ENCODE measurements around the gene COLGALT1.

DNA sequence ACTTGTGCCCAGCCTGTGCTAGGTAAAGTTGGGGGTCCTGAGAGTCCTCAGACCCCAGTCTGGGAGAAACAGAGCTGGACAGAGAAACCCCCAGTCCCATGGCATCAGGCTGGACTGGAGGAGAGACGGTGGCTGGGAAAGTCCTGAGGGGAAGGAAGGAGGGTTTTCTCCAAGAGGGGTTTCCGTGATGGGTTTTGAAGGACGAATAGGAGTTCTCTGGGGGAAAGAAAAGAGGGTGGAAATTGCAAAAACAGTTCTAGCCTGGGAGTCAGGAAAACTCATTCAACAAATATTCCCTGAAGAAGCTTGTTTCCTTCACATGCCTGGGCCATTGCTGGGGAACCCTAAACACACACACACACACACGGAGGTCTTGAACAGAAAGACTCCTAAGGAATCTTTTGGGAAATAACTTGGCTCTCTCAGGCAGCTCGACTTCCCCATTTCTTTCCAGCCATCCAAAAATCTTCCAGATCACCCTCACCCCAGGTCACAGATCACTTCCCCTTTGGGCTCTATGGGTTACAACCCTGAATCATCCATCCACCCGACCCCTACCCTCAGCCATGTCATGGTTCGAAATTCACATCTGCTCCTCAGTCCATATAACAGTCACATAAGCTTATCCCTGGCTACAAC, 47.5 kb downstream of the COLGALT1 start:
- TF ChIP-seq RXRA (IDR thresholded peaks at IDR 0.05) (no peak), RAD21 (IDR thresholded peaks at IDR 0.05) (no peak), GABPA (IDR thresholded peaks at IDR 0.05 in 1 of 2, conservative IDR thresholded peaks at IDR 0.05 in 1 of 2) (no peak)
- TF ChIP-seq, protein P1, sequence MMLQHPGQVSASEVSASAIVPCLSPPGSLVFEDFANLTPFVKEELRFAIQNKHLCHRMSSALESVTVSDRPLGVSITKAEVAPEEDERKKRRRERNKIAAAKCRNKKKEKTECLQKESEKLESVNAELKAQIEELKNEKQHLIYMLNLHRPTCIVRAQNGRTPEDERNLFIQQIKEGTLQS (IDR thresholded peaks at IDR 0.05) = no peak
- TF ChIP-seq, protein P2, sequence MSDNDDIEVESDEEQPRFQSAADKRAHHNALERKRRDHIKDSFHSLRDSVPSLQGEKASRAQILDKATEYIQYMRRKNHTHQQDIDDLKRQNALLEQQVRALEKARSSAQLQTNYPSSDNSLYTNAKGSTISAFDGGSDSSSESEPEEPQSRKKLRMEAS (IDR thresholded peaks at IDR 0.05) = no peak
- TF ChIP-seq, protein P3, sequence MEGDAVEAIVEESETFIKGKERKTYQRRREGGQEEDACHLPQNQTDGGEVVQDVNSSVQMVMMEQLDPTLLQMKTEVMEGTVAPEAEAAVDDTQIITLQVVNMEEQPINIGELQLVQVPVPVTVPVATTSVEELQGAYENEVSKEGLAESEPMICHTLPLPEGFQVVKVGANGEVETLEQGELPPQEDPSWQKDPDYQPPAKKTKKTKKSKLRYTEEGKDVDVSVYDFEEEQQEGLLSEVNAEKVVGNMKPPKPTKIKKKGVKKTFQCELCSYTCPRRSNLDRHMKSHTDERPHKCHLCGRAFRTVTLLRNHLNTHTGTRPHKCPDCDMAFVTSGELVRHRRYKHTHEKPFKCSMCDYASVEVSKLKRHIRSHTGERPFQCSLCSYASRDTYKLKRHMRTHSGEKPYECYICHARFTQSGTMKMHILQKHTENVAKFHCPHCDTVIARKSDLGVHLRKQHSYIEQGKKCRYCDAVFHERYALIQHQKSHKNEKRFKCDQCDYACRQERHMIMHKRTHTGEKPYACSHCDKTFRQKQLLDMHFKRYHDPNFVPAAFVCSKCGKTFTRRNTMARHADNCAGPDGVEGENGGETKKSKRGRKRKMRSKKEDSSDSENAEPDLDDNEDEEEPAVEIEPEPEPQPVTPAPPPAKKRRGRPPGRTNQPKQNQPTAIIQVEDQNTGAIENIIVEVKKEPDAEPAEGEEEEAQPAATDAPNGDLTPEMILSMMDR (IDR thresholded peaks at IDR 0.05; ENCODE audit: low read depth, low read length, missing input control) = no peak
